H9 (cell line): Measurements from ENCODE around the gene PAK1. TPM values are rescaled to one million over a fixed set of nuclear protein-coding genes. Genes with fewer than 3 reads are reported as not detected.

Experiments
- DNase-seq: peaks from one replicate; pipeline ENCODE4 v3.0.0-alpha.2; 2017
- H2AFZ ChIP-seq: one replicate; pipeline ENCODE4 v1.6.1; 2013; ENCODE audit warnings: mild to moderate bottlenecking, low read length, control low read depth, moderate library complexity
- H2AK5ac ChIP-seq: 2 replicates; pipeline ENCODE4 v1.6.1; 2013; ENCODE audit warnings: low read length, control low read depth, mixed read lengths; ENCODE audit not compliant: insufficient read length
- H2BK120ac ChIP-seq: one replicate; pipeline ENCODE4 v1.6.1; 2013; ENCODE audit warnings: low read depth, mild to moderate bottlenecking, low read length, control low read depth, inconsistent platforms; ENCODE audit not compliant: poor library complexity, severe bottlenecking
- H2BK12ac ChIP-seq: 2 replicates; pipeline ENCODE4 v1.6.1; 2013; ENCODE audit warnings: low read length, control low read depth, mixed read lengths, low read depth; ENCODE audit not compliant: insufficient read length
- H2BK15ac ChIP-seq: 2 replicates; pipeline ENCODE4 v1.6.1; 2013; ENCODE audit warnings: low read depth, low read length, control low read depth
- H2BK20ac ChIP-seq: one replicate; pipeline ENCODE4 v1.6.1; 2013; ENCODE audit warnings: low read depth, mild to moderate bottlenecking, low read length, control low read depth, inconsistent platforms; ENCODE audit not compliant: poor library complexity, severe bottlenecking
- H2BK5ac ChIP-seq: 2 replicates; pipeline ENCODE4 v1.6.1; 2013; ENCODE audit warnings: low read length, control low read depth, mixed read lengths; ENCODE audit not compliant: insufficient read length
- H3K14ac ChIP-seq: 2 replicates; pipeline ENCODE4 v1.6.1; 2013; ENCODE audit warnings: low read length, control low read depth; ENCODE audit not compliant: insufficient read depth
- H3K18ac ChIP-seq: 2 replicates; pipeline ENCODE4 v1.6.1; 2013; ENCODE audit warnings: low read depth, mild to moderate bottlenecking, mixed read lengths, low read length, control low read depth; ENCODE audit not compliant: insufficient read length
- H3K23ac ChIP-seq: 2 replicates; pipeline ENCODE4 v1.6.1; 2013; ENCODE audit warnings: low read length, control low read depth, mixed read lengths, low read depth; ENCODE audit not compliant: insufficient read length
- H3K23me2 ChIP-seq: 2 replicates; pipeline ENCODE4 v1.6.1; 2013; ENCODE audit warnings: low read depth, mild to moderate bottlenecking, mixed read lengths, low read length, control low read depth; ENCODE audit not compliant: insufficient read length, poor library complexity, severe bottlenecking
- H3K27ac ChIP-seq: 2 replicates; pipeline ENCODE4 v1.5.1; 2013; ENCODE audit warnings: low read length, control low read depth, mixed read lengths, low read depth; ENCODE audit not compliant: insufficient read length
- H3K27me3 ChIP-seq: 2 replicates; pipeline ENCODE4 v1.6.1; 2013; ENCODE audit warnings: low read length, control low read depth, inconsistent platforms; ENCODE audit not compliant: insufficient read depth
- H3K4ac ChIP-seq: 2 replicates; pipeline ENCODE4 v1.6.1; 2013; ENCODE audit warnings: low read depth, mild to moderate bottlenecking, control low read depth, inconsistent platforms, low read length, moderate library complexity
- H3K4me1 ChIP-seq: 2 replicates; pipeline ENCODE4 v1.6.1; 2013; ENCODE audit warnings: low read length, control low read depth, inconsistent platforms; ENCODE audit not compliant: insufficient read depth
- H3K4me2 ChIP-seq: 2 replicates; pipeline ENCODE4 v1.6.1; 2013; ENCODE audit warnings: low read length, control low read depth, mixed read lengths; ENCODE audit not compliant: insufficient read length, insufficient read depth
- H3K56ac ChIP-seq: 2 replicates; pipeline ENCODE4 v1.6.1; 2013; ENCODE audit warnings: low read depth, mild to moderate bottlenecking, mixed read lengths, low read length, control low read depth; ENCODE audit not compliant: insufficient read length
- H3K79me1 ChIP-seq: 2 replicates; pipeline ENCODE4 v1.6.1; 2013; ENCODE audit warnings: low read depth, mild to moderate bottlenecking, moderate library complexity, low read length, control low read depth, inconsistent platforms; ENCODE audit not compliant: insufficient read depth, poor library complexity, severe bottlenecking
- H3K79me2 ChIP-seq: 2 replicates; pipeline ENCODE4 v1.6.1; 2013; ENCODE audit warnings: low read length, control low read depth, inconsistent platforms; ENCODE audit not compliant: insufficient read depth
- H3K9ac ChIP-seq: 2 replicates; pipeline ENCODE4 v1.6.1; 2013; ENCODE audit warnings: low read length, control low read depth, mixed read lengths; ENCODE audit not compliant: insufficient read length; ENCODE audit errors: extremely low read depth
- H3K9me3 ChIP-seq: one replicate; pipeline ENCODE4 v1.6.1; 2013; ENCODE audit warnings: low read depth, low read length, inconsistent platforms; ENCODE audit not compliant: control insufficient read depth
- H3T11ph ChIP-seq: one replicate; pipeline ENCODE4 v1.6.1; 2013; ENCODE audit warnings: mild to moderate bottlenecking, low read length, control low read depth, inconsistent platforms
- H4K20me1 ChIP-seq: one replicate; pipeline ENCODE4 v1.6.1; 2013; ENCODE audit not compliant: control insufficient read depth, insufficient read length, insufficient read depth
- H4K5ac ChIP-seq: 2 replicates; pipeline ENCODE4 v1.6.1; 2013; ENCODE audit warnings: low read depth, mild to moderate bottlenecking, mixed read lengths, low read length, control low read depth; ENCODE audit not compliant: insufficient read length
- H4K8ac ChIP-seq: replicated peaks from 2 replicates; pipeline ENCODE4 v1.6.1; 2013; ENCODE audit warnings: low read length, control low read depth, mixed read lengths, low read depth; ENCODE audit not compliant: insufficient read length
- H4K91ac ChIP-seq: 2 replicates; pipeline ENCODE4 v1.6.1; 2013; ENCODE audit warnings: low read depth, mild to moderate bottlenecking, moderate library complexity, mixed read lengths, low read length, control low read depth; ENCODE audit not compliant: insufficient read length
- H3K27ac Mint-ChIP-seq, 3 experiments: 2 replicates in 2 of 3; 3 replicates in 1 of 3; pipeline ENCODE4 v1.8.0; 2020 to 2021; ENCODE audit warnings: mixed read lengths in 3 of 3, mild to moderate bottlenecking in 1 of 3, moderate library complexity in 1 of 3
- H3K27me3 Mint-ChIP-seq: 2 replicates; pipeline ENCODE4 v1.8.0; 2021; ENCODE audit warnings: low read depth, mild to moderate bottlenecking, moderate library complexity, mixed read lengths
- H3K36me3 Mint-ChIP-seq, 3 experiments: 2 replicates in 2 of 3; 3 replicates in 1 of 3; pipeline ENCODE4 v1.8.0; 2020 to 2021; ENCODE audit warnings: low read depth in 3 of 3, mixed read lengths in 3 of 3; ENCODE audit not compliant: insufficient read depth in 1 of 3
- H3K4me1 Mint-ChIP-seq, 2 experiments: 2 replicates each; pipeline ENCODE4 v1.8.0; 2020; ENCODE audit warnings: mixed read lengths in 2 of 2
- H3K4me3 Mint-ChIP-seq, 2 experiments: 2 replicates in 1 of 2; 3 replicates in 1 of 2; pipeline ENCODE4 v1.8.0; 2020 to 2021; ENCODE audit warnings: mild to moderate bottlenecking in 2 of 2, mixed read lengths in 2 of 2, moderate library complexity in 1 of 2
- H3K9me3 Mint-ChIP-seq, 2 experiments: 2 replicates in 1 of 2; 3 replicates in 1 of 2; pipeline ENCODE4 v1.8.0; 2020; ENCODE audit warnings: mild to moderate bottlenecking in 2 of 2, mixed read lengths in 2 of 2, moderate library complexity in 1 of 2
- CTCF ChIP-seq: fragments of 200-600 bp; sonication (generic); conservative IDR thresholded peaks from 3 replicates; pipeline ENCODE4 v1.8.0; 2021; ENCODE audit warnings: antibody characterized with exemption, mild to moderate bottlenecking
- WGBS: extraction: QIAGEN DNeasy Blood & Tissue Kit; methylation state at CpG from one replicate; pipeline ENCODE4 v1.1.7; 2013; ENCODE audit warnings: missing lambda C conversion rate, low lambda C conversion rate, mixed read lengths; ENCODE audit not compliant: insufficient read length; ENCODE audit errors: extremely low coverage; 5-methylcytosine and 5-hydroxymethylcytosine counted together
- total RNA-seq: library from RNA; stranded (reverse); gene quantifications from 2 replicates; pipeline ENCODE4 v1.2.1, GENCODE V29; 2021

Gene PAK1
- total RNA-seq, 1 experiment from 2014 or later, result 122 TPM

GRCh38 chr11:77294040-77294439, 179.9 kb downstream of the PAK1 start:
- Histone ChIP-seq H3K14ac (no peak overlapping the region), H3K23me2 (no peaks in the 10 kb centered on the region), H2BK20ac (no peak overlapping the region), H3K9ac (no peak overlapping the region), H3K27me3 (no peaks in the 10 kb centered on the region), H2AFZ (no peak overlapping the region), H3K18ac (no peak overlapping the region), H2BK15ac (no peak overlapping the region), H3K56ac (no peak overlapping the region), H4K8ac (no peak overlapping the region), H3K9me3 (no peaks in the 10 kb centered on the region), H3K23ac (no peak overlapping the region), H2BK5ac (no peak overlapping the region), H4K20me1 (no peaks in the 10 kb centered on the region), H3K4ac (no peak overlapping the region), H3K79me2 (no peaks in the 10 kb centered on the region), H2AK5ac (no peak overlapping the region), H3K4me2 (no peak overlapping the region), H3T11ph (no peak overlapping the region), H2BK120ac (no peak overlapping the region), H4K91ac (no peak overlapping the region), H4K5ac (no peak overlapping the region), H3K27ac (no peak overlapping the region), H2BK12ac (no peak overlapping the region), H3K4me1 (no peaks in the 10 kb centered on the region), H3K79me1 (no peaks in the 10 kb centered on the region)
- DNase-seq, result no peak
- H3K4me1 Mint-ChIP-seq, result no peaks in the 10 kb centered on the region
- WGBS, result no CpG with 5 or more reads among the region's 3 CpGs
- TF ChIP-seq CTCF, result no peak
- H3K27me3 Mint-ChIP-seq, result no peaks in the 10 kb centered on the region
- H3K36me3 Mint-ChIP-seq, result peaks cover 0 to 4% (median 0%) of the 10 kb centered on the region in 3 experiments; a peak in 1 of 7 replicates
- no peak overlapping the region for H3K4me3 Mint-ChIP-seq
- peaks cover 3 to 8% of the 10 kb centered on the region in 2 experiments for H3K9me3 Mint-ChIP-seq
- H3K27ac Mint-ChIP-seq, result no peak overlapping the region
